GM18502 (cell line): ENCODE data around the gene FGF19.

Source experiments
- ATAC-seq: cut with Tn5 transposase; IDR thresholded peaks from one replicate; pipeline ENCODE4 v1.9.1; 2021; ENCODE audit warnings: mild to moderate bottlenecking; ENCODE audit not compliant: unreplicated experiment, poor library complexity

Gene FGF19, protein sequence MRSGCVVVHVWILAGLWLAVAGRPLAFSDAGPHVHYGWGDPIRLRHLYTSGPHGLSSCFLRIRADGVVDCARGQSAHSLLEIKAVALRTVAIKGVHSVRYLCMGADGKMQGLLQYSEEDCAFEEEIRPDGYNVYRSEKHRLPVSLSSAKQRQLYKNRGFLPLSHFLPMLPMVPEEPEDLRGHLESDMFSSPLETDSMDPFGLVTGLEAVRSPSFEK

DNA sequence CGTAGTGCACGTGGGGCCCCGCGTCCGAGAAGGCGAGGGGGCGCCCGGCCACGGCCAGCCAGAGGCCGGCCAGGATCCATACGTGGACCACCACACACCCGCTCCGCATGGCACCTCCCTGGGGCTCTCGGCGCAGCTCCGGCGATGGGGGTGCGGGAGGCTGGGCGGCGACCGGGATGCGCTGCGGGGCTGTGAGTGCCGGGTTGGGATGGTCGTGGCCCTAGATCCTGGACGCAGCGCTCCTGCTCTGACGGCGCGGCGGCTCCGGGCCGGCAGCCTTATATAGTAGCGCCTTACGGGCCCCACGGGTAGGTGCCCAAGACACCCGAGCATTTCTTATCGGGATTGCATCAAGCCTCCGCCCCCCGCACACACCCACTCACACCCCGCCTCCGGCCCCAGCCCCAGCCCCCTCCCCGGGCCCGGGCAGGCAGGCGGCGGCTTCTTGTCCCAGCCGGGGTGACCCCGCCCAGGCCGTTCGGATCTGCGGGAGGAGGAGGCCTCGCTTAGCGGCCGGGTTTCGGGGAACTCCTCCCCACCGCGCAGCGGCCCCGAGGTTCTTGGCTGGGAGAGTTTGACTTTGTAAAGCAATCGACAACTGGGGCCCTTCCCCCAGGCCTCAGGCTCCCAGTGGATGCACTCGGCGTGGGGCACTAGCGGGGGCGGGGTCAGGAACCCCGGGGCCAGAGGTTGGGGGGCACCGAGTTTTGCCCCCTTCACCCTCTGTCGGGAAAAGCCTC is at the start of gene FGF19:
TSS of gene FGF19 (minus strand) at position 255 of the 740 bp plus-strand sequence. CDS start at position 109, 146 bp downstream.
- no peak for ATAC-seq

DNA sequence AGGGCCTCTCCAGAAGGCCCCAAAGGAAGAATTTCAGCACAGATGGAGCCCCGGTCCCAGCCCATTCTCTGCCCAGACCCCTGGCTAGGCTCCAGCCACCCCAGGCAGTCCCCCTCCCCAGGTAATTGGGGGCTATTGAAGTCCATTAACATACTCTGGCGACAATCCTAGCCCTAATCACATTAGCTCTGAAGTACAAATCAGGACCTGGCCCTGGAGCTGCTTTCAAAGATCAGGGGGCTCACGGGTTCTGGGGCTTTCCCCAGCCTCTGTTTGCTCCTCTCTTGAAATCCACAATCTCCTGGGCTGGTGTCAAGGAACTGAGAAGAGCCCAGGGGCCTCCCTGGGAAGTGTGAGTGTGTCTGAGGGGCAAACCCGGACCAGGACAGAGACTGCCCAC is 49.1 kb upstream of the FGF19 start:
- no peak for ATAC-seq

DNA sequence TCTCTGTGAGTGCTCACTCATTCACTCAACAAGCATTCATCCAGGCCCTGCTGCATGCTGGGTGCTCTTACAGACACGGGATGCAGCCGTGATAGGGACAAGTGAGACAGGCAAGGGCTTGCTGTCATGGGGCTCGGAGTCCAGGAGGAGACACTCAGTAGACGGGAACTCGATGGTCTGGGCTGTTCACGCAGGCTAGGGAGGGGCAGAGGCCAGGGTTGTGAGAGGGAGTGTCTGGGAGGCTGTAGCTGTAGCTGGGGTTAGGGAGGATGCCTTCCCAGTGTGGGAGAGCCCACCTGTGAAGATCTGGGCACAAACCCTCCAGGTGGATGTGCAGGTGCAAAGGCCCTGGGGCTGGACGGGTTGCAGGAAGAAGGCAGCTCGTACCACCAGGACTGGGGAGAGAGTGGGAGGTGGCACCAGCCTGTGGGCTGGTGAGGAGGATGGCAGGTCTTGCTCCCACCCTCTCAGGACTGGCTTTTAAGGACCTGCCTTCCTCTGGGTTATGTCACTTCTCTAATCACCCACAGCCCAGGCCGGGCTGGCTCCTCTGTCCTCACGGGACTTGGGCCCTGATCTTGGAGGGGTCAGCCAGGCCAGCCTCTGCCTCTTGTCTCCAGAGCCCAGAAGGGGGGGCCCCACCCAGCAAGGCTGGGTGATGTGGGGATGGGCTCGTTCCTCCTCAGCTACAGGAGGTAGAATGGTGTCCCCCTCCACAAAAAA is 47.2 kb upstream of the FGF19 start:
- ATAC-seq = no peak

DNA sequence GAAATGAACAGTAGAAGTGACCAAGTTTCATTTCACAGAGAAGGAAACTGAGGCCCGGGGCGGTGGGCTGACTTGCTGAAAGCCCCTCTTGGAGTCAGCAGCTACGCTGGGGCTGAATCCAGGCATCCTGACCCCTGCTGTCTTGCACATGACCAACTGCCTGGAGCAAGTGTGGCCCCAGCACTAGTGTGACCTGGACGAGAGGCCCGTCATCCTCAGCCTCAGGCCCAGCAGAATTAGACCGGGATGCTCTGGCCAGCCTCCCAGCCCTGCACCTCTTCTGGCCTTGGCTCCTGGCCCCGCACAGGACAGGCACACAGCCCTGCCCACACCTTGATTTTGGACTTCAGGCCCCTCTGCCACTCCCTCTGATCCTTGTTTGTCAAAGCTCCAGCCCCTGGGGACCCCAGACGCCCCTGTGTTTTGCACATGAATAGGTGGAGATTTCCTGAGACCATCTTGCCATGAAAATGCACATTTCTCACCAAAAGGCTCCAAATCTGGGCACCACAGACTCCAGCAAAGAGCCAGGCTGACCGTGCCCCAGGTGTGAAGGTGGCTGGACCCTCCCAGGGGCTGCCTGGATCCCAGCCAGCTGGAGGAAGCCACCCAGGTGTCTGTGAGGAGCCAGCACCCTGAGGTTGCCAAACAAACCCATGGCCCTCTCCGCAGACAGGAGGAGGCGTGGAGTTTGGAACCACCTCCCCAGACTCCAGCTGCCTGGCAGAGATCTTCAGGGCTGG is 46.5 kb upstream of the FGF19 start:
- ATAC-seq = no peak

DNA sequence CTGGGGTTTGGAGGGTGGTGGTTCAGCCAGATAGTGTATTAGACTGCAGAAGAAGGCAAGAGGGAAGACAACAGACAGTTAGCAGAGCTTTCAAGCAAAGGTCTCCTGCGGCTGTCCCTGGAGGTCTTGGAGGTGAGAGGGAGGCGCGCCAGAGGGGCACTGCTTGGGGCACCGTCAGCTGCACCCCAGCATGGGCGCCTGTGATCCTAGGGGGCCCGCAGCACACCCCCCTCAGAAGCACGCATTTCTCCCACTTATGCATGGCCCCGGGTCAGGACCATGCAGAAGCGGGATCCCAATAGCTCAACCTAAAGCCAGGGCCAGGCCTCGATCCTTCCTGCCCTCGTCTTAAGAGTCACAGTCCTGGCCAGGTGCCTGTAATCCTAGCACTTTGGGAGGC is 44.8 kb upstream of the FGF19 start:
- ATAC-seq = no peak

DNA sequence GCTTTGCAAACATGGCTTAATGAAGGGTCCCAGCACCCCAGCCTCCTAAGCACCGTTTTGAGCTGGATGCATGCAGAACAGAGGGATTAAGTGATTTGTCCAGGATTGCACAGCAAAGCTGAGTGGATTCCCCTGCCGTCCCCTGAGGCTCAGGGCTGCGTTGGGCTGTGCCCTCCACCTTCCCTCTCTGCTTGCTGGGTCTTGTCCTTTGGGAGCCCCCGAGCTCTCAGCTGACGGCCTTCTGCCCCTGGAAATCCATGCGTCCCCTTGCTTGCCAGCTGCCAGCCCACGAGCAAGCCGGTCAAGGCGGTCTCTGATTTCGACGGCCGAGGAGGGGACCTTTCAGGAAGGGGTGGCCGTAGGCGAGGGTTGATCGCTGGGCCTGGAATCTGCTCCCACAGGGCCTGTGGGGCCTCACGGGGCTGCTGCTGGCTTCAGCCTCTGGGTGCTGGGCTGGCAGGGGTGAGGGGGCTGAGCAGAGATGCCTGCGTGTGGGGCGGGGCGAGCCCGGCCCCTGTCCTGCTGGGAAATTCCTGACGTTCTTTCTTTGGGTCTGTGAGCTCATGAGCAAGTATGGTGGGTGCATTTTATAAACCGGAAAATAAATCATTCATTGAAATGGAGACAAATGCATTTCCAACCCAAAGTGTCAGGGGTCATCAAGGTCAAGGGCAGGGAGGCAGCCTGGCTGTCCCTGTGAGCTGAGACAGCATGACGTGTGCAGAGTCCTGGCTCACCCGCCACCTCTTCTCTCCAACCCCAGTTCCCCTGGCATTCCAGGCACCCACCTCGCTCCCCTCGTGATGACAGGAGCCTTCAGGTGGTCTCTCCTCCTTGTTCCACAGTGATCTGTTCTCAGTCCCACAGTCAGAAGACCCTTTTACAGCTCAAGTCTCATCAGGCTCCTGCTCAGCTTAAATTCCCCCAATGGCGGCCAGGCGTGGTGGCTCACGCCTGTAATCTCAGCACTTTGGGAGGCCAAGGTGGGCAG is 43.2 kb upstream of the FGF19 start:
- ATAC-seq = no peak

DNA sequence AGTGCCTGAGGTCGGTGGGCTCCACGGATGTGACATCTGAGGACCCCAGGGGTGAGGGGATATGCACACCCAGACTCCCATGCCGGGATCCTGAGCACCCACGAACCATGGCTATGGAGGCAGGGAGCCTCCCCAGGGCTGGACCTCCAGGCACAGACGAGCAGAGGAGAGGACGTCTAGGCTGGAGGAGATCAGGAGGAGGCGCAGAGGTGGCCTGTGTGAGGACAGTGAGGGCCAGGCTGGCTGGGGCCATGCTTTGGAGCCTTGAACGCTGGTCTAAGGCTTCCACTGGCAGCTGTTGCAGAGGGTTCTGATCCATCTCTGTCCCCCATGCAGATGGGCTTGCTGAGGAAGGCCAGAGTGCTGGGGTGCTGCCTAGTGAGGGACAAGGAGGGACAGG is 42.3 kb upstream of the FGF19 start:
- ATAC-seq = no peak

DNA sequence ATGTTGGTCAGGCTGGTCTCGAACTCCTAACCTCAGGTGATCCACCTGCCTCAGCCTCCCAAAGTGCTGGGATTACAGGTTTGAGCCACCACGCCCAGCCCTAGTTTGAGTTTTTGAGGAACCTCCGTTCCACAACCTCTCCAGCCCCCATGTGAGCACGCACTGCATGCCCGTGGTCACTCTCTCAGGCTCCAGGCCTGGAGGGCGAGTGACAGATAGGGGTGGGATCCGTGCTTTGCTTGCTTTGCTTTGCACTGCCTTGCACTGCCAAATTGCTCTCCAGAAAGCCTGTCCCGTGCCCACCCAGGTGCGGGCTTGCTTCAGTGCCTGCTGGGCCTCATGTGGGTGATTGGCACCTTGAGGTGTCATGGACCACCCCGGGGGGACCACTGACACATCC is 41.4 kb upstream of the FGF19 start:
- ATAC-seq = no peak

DNA sequence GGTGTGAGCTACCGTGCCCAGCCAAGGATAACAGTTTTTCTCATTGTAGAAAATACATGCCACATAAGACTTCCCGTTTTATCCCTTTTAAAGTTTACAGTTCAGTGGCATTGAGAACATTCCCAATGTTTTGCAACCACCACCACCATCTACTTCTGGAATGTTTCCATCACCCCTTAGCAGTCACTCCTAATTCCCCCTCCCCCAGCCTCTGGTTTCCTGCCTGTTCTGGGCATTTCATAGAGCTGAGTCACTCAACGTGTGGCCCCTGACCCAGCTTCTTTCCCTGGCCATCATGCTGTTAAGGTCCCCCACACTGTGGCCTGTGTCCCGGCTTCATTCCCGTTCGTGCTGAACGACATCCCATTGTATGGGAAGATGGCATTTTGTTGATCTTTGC is 40.6 kb upstream of the FGF19 start:
- no peak for ATAC-seq

DNA sequence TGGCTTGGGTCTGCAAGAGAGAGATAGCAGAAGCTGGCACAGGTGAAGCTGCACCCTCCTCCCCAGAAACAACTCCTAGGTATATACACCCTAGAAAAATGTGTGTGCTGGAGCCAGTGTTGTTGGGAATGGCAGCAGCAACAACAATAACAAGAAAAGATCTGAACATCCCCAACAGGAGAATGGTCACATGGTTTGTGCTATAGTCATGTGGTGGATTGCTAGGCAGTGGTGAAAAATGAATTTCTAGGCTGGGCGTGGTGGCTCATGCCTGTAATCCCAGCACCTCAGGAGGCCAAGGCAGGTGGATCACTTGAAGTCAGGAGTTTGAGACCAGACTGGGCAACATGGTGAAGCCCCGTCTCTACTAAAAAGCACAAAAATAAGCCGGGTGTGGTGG is 31.0 kb upstream of the FGF19 start:
- no peak for ATAC-seq

DNA sequence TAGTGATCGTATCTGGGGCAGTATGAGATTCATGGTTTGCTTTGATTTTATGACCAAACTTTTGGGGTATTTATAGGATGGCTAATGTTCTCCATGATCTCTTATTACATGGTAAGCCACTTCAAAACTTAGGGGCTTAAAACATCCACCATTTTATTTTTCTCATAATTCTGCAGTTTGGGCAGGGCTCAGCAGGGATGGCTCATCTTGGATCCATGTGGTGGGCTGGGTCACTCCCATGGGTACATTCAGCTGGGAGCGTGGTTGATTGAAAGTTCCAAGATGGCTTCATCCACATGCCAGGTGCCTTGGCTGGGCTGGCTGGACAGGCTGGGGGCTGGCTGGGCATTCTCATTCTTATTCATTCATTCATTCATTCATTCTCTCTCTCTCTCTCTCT is 30.5 kb upstream of the FGF19 start:
- ATAC-seq = no peak

DNA sequence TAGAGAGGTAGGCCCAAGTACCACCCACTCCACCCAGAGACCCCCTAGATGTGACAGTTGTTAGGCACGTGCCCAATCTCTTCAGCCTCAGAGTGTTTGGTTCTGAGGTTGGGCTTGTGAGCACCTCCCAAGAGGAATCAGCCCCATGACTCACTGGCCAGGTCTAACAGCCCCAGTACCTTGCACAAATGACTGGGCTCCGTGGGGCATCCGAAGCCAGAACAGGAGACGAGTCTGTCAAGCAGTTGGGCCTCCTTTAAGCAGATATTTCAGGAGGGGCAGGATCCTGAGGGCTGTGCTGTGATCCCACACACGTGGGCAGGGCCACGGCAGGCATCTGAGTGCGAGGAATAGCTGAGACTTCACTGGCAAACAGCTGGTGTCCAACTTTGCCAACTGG is 29.1 kb upstream of the FGF19 start:
- no peak for ATAC-seq

DNA sequence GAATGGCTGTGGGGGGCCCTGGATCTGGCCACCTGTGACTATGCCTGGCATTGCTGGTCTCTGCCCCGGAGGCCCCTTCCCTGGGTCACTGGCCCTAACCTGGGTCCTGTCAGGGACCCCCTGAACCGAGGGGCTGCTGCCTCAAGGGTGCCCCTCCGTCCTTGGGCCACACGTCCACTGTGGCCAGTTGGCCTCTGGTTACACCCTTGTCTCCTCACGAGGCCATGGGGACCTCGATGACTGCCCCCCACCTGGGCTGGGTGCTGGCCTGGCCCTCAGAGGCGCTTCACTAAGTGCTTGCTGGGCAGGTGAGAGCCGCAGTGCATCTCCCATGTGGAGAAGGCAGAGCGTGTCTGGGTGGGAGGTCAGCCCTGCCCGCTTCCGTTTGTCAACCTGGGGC is 27.3 kb upstream of the FGF19 start:
- ATAC-seq = no peak

DNA sequence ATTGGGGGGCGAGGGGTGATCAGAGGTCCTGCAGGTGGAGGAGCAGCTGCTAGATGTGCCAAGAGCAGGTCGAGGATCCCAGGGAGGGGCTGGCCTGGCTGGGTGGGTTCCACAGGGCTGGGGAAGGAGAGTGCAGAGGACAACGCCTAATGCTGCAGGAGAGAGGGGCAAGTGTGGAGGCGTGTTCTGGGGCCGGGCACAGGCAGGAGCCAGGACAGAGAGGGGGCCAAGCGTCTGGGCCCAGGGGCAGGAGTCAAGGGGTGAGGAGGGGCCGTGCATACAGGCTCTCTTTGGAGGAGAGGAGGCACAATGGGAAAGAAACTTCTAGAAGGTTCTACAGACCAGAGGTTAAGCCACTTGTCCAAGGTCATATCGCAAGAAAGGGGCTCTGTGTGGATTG is 26.7 kb upstream of the FGF19 start:
- ATAC-seq = no peak

DNA sequence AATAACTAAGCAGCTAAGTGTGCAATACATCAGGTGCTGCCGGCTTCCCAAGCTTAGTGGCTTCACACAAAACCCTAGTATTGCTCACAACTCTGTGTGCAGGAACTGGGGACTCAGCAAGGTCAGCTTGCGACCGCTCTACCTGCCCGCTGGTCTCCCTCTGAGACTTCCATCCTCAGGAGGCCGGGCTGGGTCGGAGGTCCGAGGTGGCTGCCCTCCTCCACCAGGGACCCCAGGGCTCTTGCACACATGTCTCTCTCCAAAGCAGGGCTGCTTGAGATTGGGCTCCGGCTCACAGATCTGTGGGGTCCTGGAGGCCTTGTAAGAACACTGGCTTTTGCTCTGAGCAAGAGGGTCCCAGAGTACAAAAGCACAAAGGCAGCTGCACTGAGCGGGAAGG is 25.4 kb upstream of the FGF19 start:
- no peak for ATAC-seq

DNA sequence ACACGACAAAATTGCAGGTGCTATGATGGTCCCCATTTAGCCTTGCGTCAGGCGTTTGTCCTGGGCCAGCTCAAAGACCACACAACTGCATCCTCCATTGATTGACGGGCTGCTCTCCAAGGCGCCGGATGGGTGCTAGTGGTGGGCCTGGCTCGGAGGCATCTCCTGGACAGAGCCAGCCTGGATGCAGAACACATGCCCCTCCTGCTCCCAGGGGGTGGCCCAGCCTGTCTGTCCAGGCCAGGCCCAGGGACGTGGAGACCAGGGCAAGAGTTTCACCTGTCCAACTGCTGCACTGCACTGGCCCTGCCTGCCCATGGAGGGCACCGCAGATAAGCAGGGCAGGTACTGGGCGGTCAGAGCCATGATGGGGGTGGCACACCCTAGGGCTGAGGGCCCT is 23.4 kb upstream of the FGF19 start:
- ATAC-seq = no peak

DNA sequence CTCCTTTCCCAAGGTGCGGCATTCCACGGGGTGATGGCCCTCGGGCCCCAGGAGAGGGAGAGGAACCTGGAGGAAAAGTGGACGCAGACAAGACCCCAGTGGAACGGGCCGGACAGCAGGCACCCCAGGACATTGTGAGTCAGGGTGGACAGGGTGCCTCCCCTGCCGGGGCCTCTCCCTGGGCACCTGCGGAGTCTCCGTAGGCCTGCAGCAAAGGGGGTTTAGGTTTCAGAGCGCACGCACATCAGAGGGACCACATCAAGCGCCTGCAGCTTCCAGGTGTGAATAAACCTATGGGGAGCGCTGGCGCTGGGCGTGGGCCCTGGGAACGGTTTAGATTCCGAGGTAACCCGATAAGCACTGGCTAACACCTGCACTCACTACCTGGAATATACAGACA is 22.7 kb upstream of the FGF19 start:
- no peak for ATAC-seq

DNA sequence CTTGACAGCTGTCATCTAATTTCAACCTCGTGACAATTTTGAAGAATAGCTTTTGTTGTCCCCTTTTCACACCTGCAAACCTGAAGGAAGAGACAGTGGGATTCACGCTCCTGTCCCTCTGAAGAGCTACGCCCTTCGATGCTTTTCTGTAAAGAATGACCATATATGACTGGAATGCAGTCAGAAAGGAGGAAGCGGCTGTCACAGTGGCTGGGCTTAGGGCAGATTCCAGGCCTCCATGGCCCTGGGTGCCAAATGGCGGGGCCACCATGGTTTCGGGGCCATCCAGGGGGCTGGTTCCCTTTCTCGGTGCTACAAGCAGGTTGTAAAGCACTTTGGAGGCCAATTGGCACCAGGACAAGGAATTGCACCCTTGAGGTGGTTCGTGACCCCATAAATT is 22.2 kb upstream of the FGF19 start:
- ATAC-seq = no peak

DNA sequence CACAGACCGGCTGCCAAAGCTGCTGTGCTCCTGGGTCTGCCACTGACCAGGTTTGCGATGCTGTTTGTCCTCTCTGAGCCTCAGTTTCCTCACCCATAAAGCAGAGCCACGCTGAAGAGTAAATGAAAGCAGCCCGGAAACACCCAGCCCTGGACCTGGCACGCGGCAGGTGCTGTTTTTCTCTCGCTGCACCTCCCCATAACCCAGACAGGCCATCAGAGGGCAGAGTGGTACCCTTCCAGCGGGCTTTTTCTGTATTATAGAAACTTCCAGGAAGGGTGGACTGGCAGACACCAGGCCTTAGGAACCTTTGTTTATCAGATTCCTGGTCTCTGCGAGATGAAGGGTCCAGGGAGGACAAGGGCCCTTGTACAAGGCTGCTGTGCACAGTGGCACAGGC is 17.9 kb upstream of the FGF19 start:
- no peak for ATAC-seq

DNA sequence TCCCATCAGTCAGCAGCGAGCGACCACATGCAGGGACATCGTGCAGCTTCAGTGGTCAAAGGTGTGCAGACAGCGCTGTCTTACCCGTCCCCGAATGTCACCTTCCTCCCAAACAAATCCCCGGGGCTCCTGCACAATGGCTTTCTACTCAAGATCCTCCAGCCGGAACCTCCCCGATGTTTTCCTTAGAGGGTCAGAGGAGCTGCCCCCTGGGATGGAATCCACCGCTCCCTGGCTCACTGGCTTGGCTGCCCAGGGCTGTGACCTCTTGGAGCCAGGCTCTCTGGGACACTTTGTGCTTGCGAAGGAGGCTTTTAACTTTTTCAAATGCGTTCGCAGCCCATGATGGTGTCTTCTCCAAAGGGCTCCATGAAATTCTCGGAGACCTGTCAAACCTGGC is 17.3 kb upstream of the FGF19 start:
- ATAC-seq = no peak
